Breast epithelium (tissue), 4 donors: Measurements from ENCODE around the gene TENT4A. TPM values are rescaled to one million over a fixed set of nuclear protein-coding genes. Genes with fewer than 3 reads are reported as not detected.

Source experiments
- DNase-seq, 2 donors: peaks; one replicate each; pipeline ENCODE4 v3.0.0-alpha.2; 2019; ENCODE audit warnings: low spot score in 2 of 2
- H3K27ac ChIP-seq, 2 donors: fragments of 200-600 bp; sonication (generic) in 1 of 2; one replicate each; pipeline ENCODE4 v1.5.1; 2016 to 2019; ENCODE audit warnings: mild to moderate bottlenecking in 1 of 2
- H3K27me3 ChIP-seq, 2 donors: fragments of 200-600 bp; sonication (generic) in 1 of 2; one replicate each; pipeline versions ENCODE4 v1.5.1 to v1.6.0; 2017 to 2019; ENCODE audit warnings: control low read depth in 1 of 2, mild to moderate bottlenecking in 1 of 2
- H3K36me3 ChIP-seq: fragments of 200-600 bp; one replicate; pipeline ENCODE4 v1.5.1; 2019
- H3K4me1 ChIP-seq, 2 donors: fragments of 200-600 bp; sonication (generic); one replicate each; pipeline ENCODE4 v1.5.1; 2016 to 2019; ENCODE audit warnings: control low read depth in 1 of 2
- H3K4me3 ChIP-seq, 3 donors: fragments of 200-600 bp; sonication (generic); 1 replicate in 2 of 3; 2 replicates in 1 of 3; pipeline ENCODE4 v1.5.1; 2016 to 2019; ENCODE audit warnings: mild to moderate bottlenecking in 3 of 3, moderate library complexity in 2 of 3
- H3K9me3 ChIP-seq, 2 donors: fragments of 200-600 bp; sonication (generic) in 1 of 2; one replicate each; pipeline ENCODE4 v1.5.1; 2016 to 2019; ENCODE audit warnings: control low read depth in 1 of 2
- POLR2A ChIP-seq: fragments of 450-650 bp; IDR thresholded peaks from one replicate; pipeline ENCODE4 v1.6.1; 2016; ENCODE audit warnings: antibody characterized with exemption, mild to moderate bottlenecking, moderate library complexity
- POLR2AphosphoS5 ChIP-seq, 3 donors: sonication (generic); formaldehyde crosslinking; IDR thresholded peaks; one replicate each; pipeline ENCODE4 v1.6.1; 2017; ENCODE audit warnings: antibody characterized with exemption in 3 of 3
- intact Hi-C: fragments of 100-400 bp; cut with DNase I; formaldehyde crosslinking; loops from one replicate; pipeline ENCODE4 v1.15.1; 2023; ENCODE audit warnings: low total_unique reads
- total RNA-seq, 3 donors: library from RNA; depleted of rRNA; stranded (reverse); fragments of >200 nt; gene quantifications; one replicate each; pipeline ENCODE4 v1.1.0, GENCODE V29; 2016
- TF ChIP-seq, protein P1 (sequence below), 3 donors: fragments of 450-650 bp; IDR thresholded peaks; one replicate each; pipeline ENCODE4 v1.5.1; 2016 to 2017; ENCODE audit warnings: antibody characterized with exemption in 3 of 3, mild to moderate bottlenecking in 3 of 3, moderate library complexity in 3 of 3

TENT4A gene
- total RNA-seq, 3 donors from 2014 or later, result 24.1 to 26.2 (median 24.8) TPM

DNA sequence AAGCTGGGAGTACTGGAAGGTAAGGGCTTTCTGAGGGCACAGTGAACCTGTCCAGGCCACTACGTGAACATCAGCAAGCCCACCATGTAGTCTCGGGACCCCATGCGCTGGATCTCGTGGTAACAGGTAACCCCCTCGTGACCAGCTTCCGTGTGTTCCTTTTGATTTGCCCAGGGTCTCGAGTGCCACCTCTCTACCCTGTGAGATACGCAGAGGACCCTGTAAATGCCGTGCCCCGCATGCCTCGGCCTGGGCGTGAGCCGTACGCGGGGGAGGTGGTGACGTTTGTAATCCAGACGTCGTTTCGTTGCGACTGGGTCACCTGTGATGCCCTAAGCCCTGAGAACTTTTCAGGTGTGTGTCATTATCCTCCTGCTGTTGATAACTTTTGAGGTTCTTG is 45.5 kb downstream of the TENT4A start:
- Histone ChIP-seq H3K36me3 (no peaks in the 10 kb centered on the region), H3K27ac (no peak overlapping the region), H3K9me3 (no peaks in the 10 kb centered on the region), H3K4me3 (no peak overlapping the region), H3K27me3 (no peaks in the 10 kb centered on the region), H3K4me1 (no peaks in the 10 kb centered on the region)
- DNase-seq, result no peak
- intact Hi-C loops, result loop anchor here (5.0 kb wide), 1 partner anchor 786 kb away; no protein-coding TSS in a partner anchor
- TF ChIP-seq, protein P1, sequence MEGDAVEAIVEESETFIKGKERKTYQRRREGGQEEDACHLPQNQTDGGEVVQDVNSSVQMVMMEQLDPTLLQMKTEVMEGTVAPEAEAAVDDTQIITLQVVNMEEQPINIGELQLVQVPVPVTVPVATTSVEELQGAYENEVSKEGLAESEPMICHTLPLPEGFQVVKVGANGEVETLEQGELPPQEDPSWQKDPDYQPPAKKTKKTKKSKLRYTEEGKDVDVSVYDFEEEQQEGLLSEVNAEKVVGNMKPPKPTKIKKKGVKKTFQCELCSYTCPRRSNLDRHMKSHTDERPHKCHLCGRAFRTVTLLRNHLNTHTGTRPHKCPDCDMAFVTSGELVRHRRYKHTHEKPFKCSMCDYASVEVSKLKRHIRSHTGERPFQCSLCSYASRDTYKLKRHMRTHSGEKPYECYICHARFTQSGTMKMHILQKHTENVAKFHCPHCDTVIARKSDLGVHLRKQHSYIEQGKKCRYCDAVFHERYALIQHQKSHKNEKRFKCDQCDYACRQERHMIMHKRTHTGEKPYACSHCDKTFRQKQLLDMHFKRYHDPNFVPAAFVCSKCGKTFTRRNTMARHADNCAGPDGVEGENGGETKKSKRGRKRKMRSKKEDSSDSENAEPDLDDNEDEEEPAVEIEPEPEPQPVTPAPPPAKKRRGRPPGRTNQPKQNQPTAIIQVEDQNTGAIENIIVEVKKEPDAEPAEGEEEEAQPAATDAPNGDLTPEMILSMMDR (IDR thresholded peaks at IDR 0.05), result no peak
- TF ChIP-seq POLR2A (no peak), POLR2AphosphoS5 (IDR thresholded peaks at IDR 0.05) (no peak)

DNA sequence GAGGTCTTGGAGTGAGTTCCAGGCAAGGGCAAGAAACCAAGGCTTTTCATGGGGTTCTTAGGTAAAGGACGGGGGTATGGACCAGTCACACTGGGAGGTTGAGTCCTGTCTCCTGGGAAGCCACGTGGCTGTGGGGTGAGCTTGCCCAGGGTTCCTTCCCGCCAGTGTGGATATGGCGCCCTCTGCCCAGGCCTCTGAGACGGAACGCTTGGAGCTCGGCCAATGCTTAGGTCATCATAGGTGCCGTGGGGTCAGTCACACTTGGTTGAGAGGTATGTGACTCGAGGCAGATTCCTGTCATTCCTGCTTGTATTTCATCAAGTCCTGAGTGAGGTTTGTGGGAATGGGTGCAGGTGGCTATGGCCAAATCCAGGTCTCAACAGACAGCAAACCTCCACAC is 46.2 kb downstream of the TENT4A start:
- H3K4me3 ChIP-seq, result no peak overlapping the region
- no peaks in the 10 kb centered on the region for H3K4me1 ChIP-seq
- intact Hi-C loops, result loop anchor here (5.0 kb wide), 1 partner anchor 787 kb away; no protein-coding TSS in a partner anchor
- no peaks in the 10 kb centered on the region for H3K27me3 ChIP-seq
- TF ChIP-seq POLR2AphosphoS5 (IDR thresholded peaks at IDR 0.05) (no peak), POLR2A (no peak)
- TF ChIP-seq, protein P1 (IDR thresholded peaks at IDR 0.05), result no peak
- H3K27ac ChIP-seq, result no peak overlapping the region
- no peak for DNase-seq
- H3K9me3 ChIP-seq, result no peaks in the 10 kb centered on the region
- H3K36me3 ChIP-seq, result no peaks in the 10 kb centered on the region

DNA sequence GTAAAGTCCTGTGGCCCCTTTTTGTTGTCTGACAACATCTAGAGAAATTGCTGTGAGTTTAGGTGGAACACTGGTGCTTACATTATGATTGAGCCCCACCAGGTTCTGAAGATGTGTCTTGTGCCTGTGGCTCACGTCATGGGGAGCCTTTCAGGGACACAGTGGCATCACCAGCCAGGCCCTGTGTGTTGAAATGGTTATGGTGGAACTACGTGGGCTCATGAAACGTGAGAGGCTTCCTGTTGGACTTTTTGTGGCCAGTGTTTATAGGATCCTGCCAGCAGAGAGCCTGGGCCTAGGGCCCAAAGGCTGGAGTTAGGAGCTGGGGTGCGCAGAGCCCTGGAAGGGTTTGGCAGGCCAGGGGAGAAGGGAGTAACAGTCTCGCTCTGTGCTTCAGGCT is 46.8 kb downstream of the TENT4A start:
- intact Hi-C loops, result loop anchor here (5.0 kb wide), 1 partner anchor 788 kb away; no protein-coding TSS in a partner anchor

DNA sequence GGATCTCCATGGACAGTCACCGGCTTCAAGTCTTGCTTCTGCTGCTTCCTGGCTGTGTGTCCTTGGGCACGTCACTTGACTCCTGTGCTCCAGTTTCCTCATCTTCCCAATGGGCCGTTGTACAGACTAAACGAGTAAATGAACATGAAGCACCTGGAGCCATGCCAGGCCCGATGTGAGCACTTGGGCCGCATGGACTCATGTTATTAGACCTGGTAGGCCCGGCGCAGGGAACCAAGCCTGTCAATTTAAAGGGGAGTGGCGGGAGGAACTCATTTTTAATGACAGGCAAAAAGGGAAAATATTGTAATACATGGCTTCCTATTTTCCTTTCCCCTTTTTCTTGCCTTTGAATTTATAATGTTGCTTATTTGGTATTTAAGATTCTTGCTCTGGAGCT is 47.5 kb downstream of the TENT4A start:
- H3K27ac ChIP-seq, result no peak overlapping the region
- DNase-seq, result no peak
- no peaks in the 10 kb centered on the region for H3K36me3 ChIP-seq
- no peaks in the 10 kb centered on the region for H3K4me1 ChIP-seq
- intact Hi-C loops, result no loop called here
- H3K9me3 ChIP-seq, result no peaks in the 10 kb centered on the region
- H3K27me3 ChIP-seq, result no peaks in the 10 kb centered on the region
- TF ChIP-seq, protein P1 (IDR thresholded peaks at IDR 0.05), result no peak
- no peak for TF ChIP-seq POLR2A
- TF ChIP-seq POLR2AphosphoS5 (IDR thresholded peaks at IDR 0.05), result no peak
- H3K4me3 ChIP-seq, result no peak overlapping the region

More for the DNA sequence above, 46.8 kb downstream of the TENT4A start:
- Histone ChIP-seq H3K4me1 (no peaks in the 10 kb centered on the region), H3K27me3 (no peaks in the 10 kb centered on the region), H3K9me3 (no peaks in the 10 kb centered on the region), H3K27ac (no peak overlapping the region), H3K4me3 (no peak overlapping the region), H3K36me3 (no peaks in the 10 kb centered on the region)
- TF ChIP-seq POLR2A (no peak), POLR2AphosphoS5 (IDR thresholded peaks at IDR 0.05) (no peak)
- TF ChIP-seq, protein P1 (IDR thresholded peaks at IDR 0.05), result no peak
- DNase-seq, result no peak

DNA sequence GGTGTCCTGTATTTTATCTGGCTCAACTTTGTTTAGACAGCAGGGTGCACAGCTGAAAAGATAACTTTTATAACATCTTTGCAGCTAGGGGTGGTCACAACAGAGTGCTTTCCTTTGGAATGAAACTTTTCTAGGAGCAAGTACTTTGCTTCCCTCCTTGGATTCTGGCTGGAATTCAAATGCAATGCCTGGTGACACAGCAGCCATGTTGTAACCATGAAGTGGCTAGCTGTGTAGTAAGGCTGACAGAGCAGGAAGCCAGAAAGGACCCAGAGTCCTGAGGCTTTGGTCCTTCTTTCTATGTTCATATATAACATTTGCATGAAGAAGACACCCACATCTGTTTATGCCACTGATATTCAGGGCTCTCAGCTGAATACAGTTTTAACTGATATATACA is 48.1 kb downstream of the TENT4A start:
- TF ChIP-seq, protein P1 (IDR thresholded peaks at IDR 0.05), result no peak
- TF ChIP-seq POLR2A (no peak), POLR2AphosphoS5 (IDR thresholded peaks at IDR 0.05) (no peak)
- intact Hi-C loops, result no loop called here
- Histone ChIP-seq H3K4me3 (no peak overlapping the region), H3K27me3 (no peaks in the 10 kb centered on the region), H3K27ac (no peak overlapping the region), H3K4me1 (no peaks in the 10 kb centered on the region), H3K36me3 (no peaks in the 10 kb centered on the region), H3K9me3 (no peaks in the 10 kb centered on the region)
- DNase-seq, result no peak
